Measurements from ENCODE around the gene GSKIP. TPM values are rescaled to one million over a fixed set of nuclear protein-coding genes. Genes with fewer than 3 reads are reported as not detected.

Gene GSKIP
- total and polyA plus RNA-seq, 2 experiments from 2014 or later, result 37.3 to 46.5 TPM

DNA sequence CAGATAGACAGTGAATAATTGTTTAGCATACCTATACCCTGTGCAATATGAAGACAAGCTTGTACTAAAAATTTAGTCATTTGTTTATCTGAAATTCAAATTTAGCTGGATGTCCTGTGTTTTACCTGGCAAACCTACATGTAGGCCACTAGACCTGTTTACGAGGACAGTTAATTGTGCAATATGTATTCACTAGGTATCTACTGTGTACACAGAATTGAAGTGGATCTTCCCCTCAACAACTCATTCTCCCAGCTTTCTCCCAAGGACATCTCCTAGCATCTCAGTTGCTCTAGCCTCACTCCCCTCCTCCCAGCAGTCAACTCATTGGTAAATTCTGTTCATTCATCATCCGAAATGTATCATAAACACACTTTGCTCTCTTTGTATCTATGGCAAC is 53.9 kb downstream of the GSKIP start:
- WGBS, 2 experiments (ENCODE audit: low coverage in 1 of 2, low lambda C conversion rate in 2 of 2, missing lambda C conversion rate in 2 of 2), result 67 to 80% methylated on average over 2 of the region's 2 CpGs
- no peak overlapping the region for H3K4me3 ChIP-seq
- no peaks in the 10 kb centered on the region for H3K36me3 ChIP-seq (ENCODE audit: low read depth)
- no peak overlapping the region for H2AFZ ChIP-seq
- TF ChIP-seq EZH2 (IDR thresholded peaks at IDR 0.05; ENCODE audit: insufficient read depth, poor library complexity, severe bottlenecking) (no peak), EZH2phosphoT487 (IDR thresholded peaks at IDR 0.05; ENCODE audit: insufficient read depth, low read depth) (no peak)
- H3K27me3 ChIP-seq (replicated peaks; ENCODE audit: insufficient read depth), result no peaks in the 10 kb centered on the region; the same call in 1 of the 2 replicates
- no peaks in the 10 kb centered on the region for H3F3A ChIP-seq (ENCODE audit: insufficient read depth)
- H3K79me2 ChIP-seq (ENCODE audit: insufficient read depth), result no peaks in the 10 kb centered on the region
- H3K27ac ChIP-seq, result no peak overlapping the region
- no peaks in the 10 kb centered on the region for H3K9me3 ChIP-seq (ENCODE audit: low read depth)
- no peaks in the 10 kb centered on the region for H4K20me1 ChIP-seq (ENCODE audit: insufficient read depth)
- H3K4me2 ChIP-seq (ENCODE audit: unreplicated experiment), result no peak overlapping the region
- in situ Hi-C loops (cut with MboI), result loop anchor here (10.0 kb wide), 2 partner anchors 122 to 322 kb away; no protein-coding TSS in a partner anchor
- DNase-seq, result no peak
- H3K9me2 ChIP-seq (ENCODE audit: insufficient read depth), result no peaks in the 10 kb centered on the region
- no peak overlapping the region for H3K9ac ChIP-seq
- H3K4me1 ChIP-seq (ENCODE audit: insufficient read depth), result no peaks in the 10 kb centered on the region

DNA sequence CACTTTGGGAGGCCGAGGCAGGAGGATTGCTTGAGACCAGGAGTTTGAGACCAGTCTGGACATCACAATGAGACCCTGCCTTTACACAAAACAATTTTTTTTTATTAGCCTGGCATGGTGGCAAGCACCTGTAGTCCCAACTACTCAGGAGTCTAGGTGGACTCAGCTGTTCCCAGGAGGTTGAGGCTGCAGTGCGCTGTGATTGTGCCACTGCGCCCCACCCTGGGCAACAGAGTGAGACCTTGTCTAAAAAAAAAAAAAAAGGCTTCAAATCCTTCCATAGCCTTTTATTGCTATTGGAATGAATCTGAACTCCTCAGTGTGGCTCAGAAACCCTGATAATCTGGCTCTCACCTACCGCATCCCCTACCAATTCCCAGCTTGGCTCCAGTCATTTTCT is 54.7 kb downstream of the GSKIP start:
- no peaks in the 10 kb centered on the region for H3K9me2 ChIP-seq (ENCODE audit: insufficient read depth)
- no peaks in the 10 kb centered on the region for H3F3A ChIP-seq (ENCODE audit: insufficient read depth)
- no peak overlapping the region for H2AFZ ChIP-seq
- H3K4me3 ChIP-seq, result no peak overlapping the region
- H3K4me1 ChIP-seq (ENCODE audit: insufficient read depth), result no peaks in the 10 kb centered on the region
- H3K79me2 ChIP-seq (ENCODE audit: insufficient read depth), result no peaks in the 10 kb centered on the region
- H3K36me3 ChIP-seq (ENCODE audit: low read depth), result no peaks in the 10 kb centered on the region
- no peak overlapping the region for H3K27ac ChIP-seq
- H3K9me3 ChIP-seq (ENCODE audit: low read depth), result no peaks in the 10 kb centered on the region
- TF ChIP-seq EZH2 (IDR thresholded peaks at IDR 0.05; ENCODE audit: insufficient read depth, poor library complexity, severe bottlenecking), result no peak
- TF ChIP-seq EZH2phosphoT487 (IDR thresholded peaks at IDR 0.05; ENCODE audit: insufficient read depth, low read depth), result no peak
- H3K9ac ChIP-seq, result no peak overlapping the region
- no peak for DNase-seq
- no peaks in the 10 kb centered on the region; the same call in 1 of the 2 replicates for H3K27me3 ChIP-seq (replicated peaks; ENCODE audit: insufficient read depth)
- in situ Hi-C loops (cut with MboI), result loop anchor here (10.0 kb wide), 2 partner anchors 123 to 323 kb away; no protein-coding TSS in a partner anchor
- H4K20me1 ChIP-seq (ENCODE audit: insufficient read depth), result no peaks in the 10 kb centered on the region
- H3K4me2 ChIP-seq (ENCODE audit: unreplicated experiment), result no peak overlapping the region
- 77 to 90% methylated on average over 3 to 4 of the region's 4 CpGs for WGBS, 2 experiments (ENCODE audit: low coverage in 1 of 2, low lambda C conversion rate in 2 of 2, missing lambda C conversion rate in 2 of 2)

DNA sequence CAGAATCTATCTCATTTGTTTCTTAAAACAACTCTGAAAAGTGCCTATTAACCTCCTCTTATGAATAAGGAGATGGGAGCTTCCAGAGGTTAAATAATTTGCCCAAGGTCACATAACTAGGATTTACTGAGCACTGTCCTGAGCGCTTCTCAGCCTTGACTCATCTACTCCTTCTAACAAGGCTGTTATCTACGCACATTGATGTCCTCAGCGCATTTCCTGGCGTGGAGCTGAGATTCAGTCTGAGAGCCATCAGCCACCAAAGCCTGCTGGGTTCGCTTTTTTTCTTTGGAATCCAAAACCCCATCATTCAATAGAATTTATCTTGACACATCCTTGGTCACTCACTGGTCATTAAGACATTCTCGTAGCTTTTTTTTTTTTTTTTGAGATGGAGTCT is 57.9 kb downstream of the GSKIP start:
- Histone ChIP-seq H3K4me2 (ENCODE audit: unreplicated experiment) (no peak overlapping the region), H3K27ac (no peak overlapping the region), H3K27me3 (replicated peaks; ENCODE audit: insufficient read depth) (no peaks in the 10 kb centered on the region), H4K20me1 (ENCODE audit: insufficient read depth) (no peaks in the 10 kb centered on the region), H3K9me2 (ENCODE audit: insufficient read depth) (no peaks in the 10 kb centered on the region), H3K79me2 (ENCODE audit: insufficient read depth) (no peaks in the 10 kb centered on the region), H3F3A (ENCODE audit: insufficient read depth) (no peaks in the 10 kb centered on the region), H3K9me3 (ENCODE audit: low read depth) (no peaks in the 10 kb centered on the region), H3K4me3 (no peak overlapping the region), H3K9ac (no peak overlapping the region), H3K36me3 (ENCODE audit: low read depth) (no peaks in the 10 kb centered on the region), H2AFZ (no peak overlapping the region), H3K4me1 (ENCODE audit: insufficient read depth) (no peaks in the 10 kb centered on the region)
- 90 to 93% methylated on average over 6 of the region's 6 CpGs for WGBS, 2 experiments (ENCODE audit: low coverage in 1 of 2, low lambda C conversion rate in 2 of 2, missing lambda C conversion rate in 2 of 2)
- no peak for DNase-seq
- TF ChIP-seq EZH2 (IDR thresholded peaks at IDR 0.05; ENCODE audit: insufficient read depth, poor library complexity, severe bottlenecking), result no peak
- no peak for TF ChIP-seq EZH2phosphoT487 (IDR thresholded peaks at IDR 0.05; ENCODE audit: insufficient read depth, low read depth)
- in situ Hi-C loops (cut with MboI), result loop anchor here (10.0 kb wide), 1 partner anchor 416 kb away; no protein-coding TSS in a partner anchor

DNA sequence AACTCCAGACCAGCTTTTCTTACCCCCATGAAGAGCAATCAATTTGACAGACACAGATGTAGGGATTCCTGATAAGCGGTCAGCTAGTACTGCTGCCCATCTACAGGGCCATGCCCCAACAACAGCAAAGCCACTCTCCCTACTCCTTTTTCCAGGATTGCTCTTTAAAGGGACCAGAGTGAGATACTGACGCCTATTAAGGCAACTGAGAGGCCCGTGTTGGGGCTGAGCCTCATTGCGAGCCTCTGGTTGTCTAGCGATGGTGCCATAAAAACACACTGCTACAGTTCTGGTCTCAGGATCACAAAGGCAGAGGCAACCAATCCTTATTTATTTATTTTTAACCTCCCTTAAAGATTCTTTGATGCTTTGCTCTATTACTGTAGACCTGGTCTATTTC is 59.7 kb downstream of the GSKIP start:
- no peaks in the 10 kb centered on the region for H3F3A ChIP-seq (ENCODE audit: insufficient read depth)
- no peak overlapping the region for H2AFZ ChIP-seq
- no peaks in the 10 kb centered on the region for H3K79me2 ChIP-seq (ENCODE audit: insufficient read depth)
- no peaks in the 10 kb centered on the region for H3K9me3 ChIP-seq (ENCODE audit: low read depth)
- H4K20me1 ChIP-seq (ENCODE audit: insufficient read depth), result no peaks in the 10 kb centered on the region
- H3K9me2 ChIP-seq (ENCODE audit: insufficient read depth), result no peaks in the 10 kb centered on the region
- no peak overlapping the region for H3K9ac ChIP-seq
- H3K4me2 ChIP-seq (ENCODE audit: unreplicated experiment), result no peak overlapping the region
- no peak overlapping the region for H3K4me3 ChIP-seq
- no peak for TF ChIP-seq EZH2phosphoT487 (IDR thresholded peaks at IDR 0.05; ENCODE audit: insufficient read depth, low read depth)
- TF ChIP-seq EZH2 (IDR thresholded peaks at IDR 0.05; ENCODE audit: insufficient read depth, poor library complexity, severe bottlenecking), result no peak
- no peaks in the 10 kb centered on the region for H3K36me3 ChIP-seq (ENCODE audit: low read depth)
- 64 to 69% methylated on average over 5 of the region's 5 CpGs for WGBS, 2 experiments (ENCODE audit: low coverage in 1 of 2, low lambda C conversion rate in 2 of 2, missing lambda C conversion rate in 2 of 2)
- H3K4me1 ChIP-seq (ENCODE audit: insufficient read depth), result no peaks in the 10 kb centered on the region
- in situ Hi-C loops (cut with MboI), result loop anchor here (10.0 kb wide), 1 partner anchor 418 kb away; no protein-coding TSS in a partner anchor
- no peak for DNase-seq
- no peak overlapping the region for H3K27ac ChIP-seq
- no peaks in the 10 kb centered on the region for H3K27me3 ChIP-seq (replicated peaks; ENCODE audit: insufficient read depth)
